ENCODE measurements around the gene EMP2.
"Not testable (repeated sequence)": the region's sequence is repeated elsewhere in the genome, so short reads cannot be mapped to it uniquely, and the experiment has no call there.

The EMP2 gene

GRCh38 chr16:10577305-10578202 lies 2.8 kb downstream of the EMP2 start:
- no peak for DNase-seq

- DNase-seq: no peak
Observed at GRCh38 chr16:10576390-10577304, 3.8 kb downstream of the EMP2 start.

GRCh38 chr16:10575506-10576130 lies 4.8 kb downstream of the EMP2 start:
- DNase-seq: no peak

- DNase-seq: no peak
Observed at GRCh38 chr16:10572611-10573010, 7.8 kb downstream of the EMP2 start.

- DNase-seq: no peak
Observed at GRCh38 chr16:10571354-10571753, 9.0 kb downstream of the EMP2 start.

GRCh38 chr16:10569621-10570020 lies 10.8 kb downstream of the EMP2 start:
- no peak for DNase-seq

GRCh38 chr16:10566613-10567012 lies 13.8 kb downstream of the EMP2 start:
- no peak for DNase-seq

- no peak for DNase-seq
Observed at GRCh38 chr16:10565167-10565566, 15.2 kb downstream of the EMP2 start.

GRCh38 chr16:10564591-10564990 lies 15.8 kb downstream of the EMP2 start:
- no peak for DNase-seq

GRCh38 chr16:10562361-10562899 lies 18.0 kb downstream of the EMP2 start:
- DNase-seq: no peak

GRCh38 chr16:10561425-10561824 lies 19.0 kb downstream of the EMP2 start:
- DNase-seq: no peak

- no peak for DNase-seq
Observed at GRCh38 chr16:10561001-10561400, 19.4 kb downstream of the EMP2 start.

- DNase-seq: not testable (repeated sequence)
Observed at GRCh38 chr16:10559792-10560191, 20.6 kb downstream of the EMP2 start.

GRCh38 chr16:10558746-10559641 lies 21.4 kb downstream of the EMP2 start:
- DNase-seq: no peak

- no peak for DNase-seq
Observed at GRCh38 chr16:10558305-10558704, 22.1 kb downstream of the EMP2 start.

- no peak for DNase-seq
Observed at GRCh38 chr16:10557750-10558149, 22.6 kb downstream of the EMP2 start.

- DNase-seq: no peak
Observed at GRCh38 chr16:10556236-10556635, 24.2 kb downstream of the EMP2 start.

- no peak for DNase-seq
Observed at GRCh38 chr16:10554569-10554968, 25.8 kb downstream of the EMP2 start.

- DNase-seq: no peak
Observed at GRCh38 chr16:10552998-10553491, 27.4 kb downstream of the EMP2 start.

GRCh38 chr16:10552281-10552680 lies 28.1 kb downstream of the EMP2 start:
- DNase-seq: no peak

GRCh38 chr16:10551881-10552280 lies 28.5 kb downstream of the EMP2 start:
- DNase-seq: no peak

GRCh38 chr16:10548404-10548803 lies 32.0 kb downstream of the EMP2 start:
- no peak for DNase-seq
